ENCODE data around the gene SMIM41.

Gene SMIM41

GRCh38 chr12:52139579-52140062 lies 60.1 kb downstream of the SMIM41 start:
- H3K4me3 ChIP-seq (ENCODE audit: low read length): no peak overlapping the region
- no peaks in the 10 kb centered on the region for H3K36me3 ChIP-seq (ENCODE audit: control insufficient read depth, low read length)
- no peaks in the 10 kb centered on the region for H4K20me1 ChIP-seq (ENCODE audit: control insufficient read depth, insufficient read depth, low read depth, low read length)
- no peaks in the 10 kb centered on the region for H3K9me2 ChIP-seq (replicated peaks; ENCODE audit: control insufficient read depth, low read length)
- peaks cover 2% of the 10 kb centered on the region; the same call in 1 of the 2 replicates for H3K27me3 ChIP-seq (ENCODE audit: control insufficient read depth, low read length)
- no peaks in the 10 kb centered on the region for H3K9me3 ChIP-seq (ENCODE audit: control insufficient read depth, insufficient read depth, low read length)
- H3K4me1 ChIP-seq (ENCODE audit: control insufficient read depth, low read length): no peaks in the 10 kb centered on the region
- no peaks in the 10 kb centered on the region for H3F3A ChIP-seq (ENCODE audit: control insufficient read depth, insufficient read depth)
- TF ChIP-seq EZH2phosphoT487 (IDR thresholded peaks at IDR 0.05; ENCODE audit: borderline replicate concordance, low read length): no peak
- TF ChIP-seq CTCF (IDR thresholded peaks at IDR 0.05; ENCODE audit: low read depth, low read length, poor library complexity, severe bottlenecking): peak; percentile 95
- H3K27ac ChIP-seq (ENCODE audit: low read depth, low read length): no peak overlapping the region
- H3K4me2 ChIP-seq (ENCODE audit: low read length): no peak overlapping the region
- H3K79me2 ChIP-seq (ENCODE audit: control insufficient read depth, low read length): no peaks in the 10 kb centered on the region

- Histone ChIP-seq H3K9me2 (replicated peaks; ENCODE audit: control insufficient read depth, low read length) (no peaks in the 10 kb centered on the region), H3K4me1 (ENCODE audit: control insufficient read depth, low read length) (no peaks in the 10 kb centered on the region), H3K4me2 (ENCODE audit: low read length) (no peak overlapping the region), H4K20me1 (ENCODE audit: control insufficient read depth, insufficient read depth, low read depth, low read length) (no peaks in the 10 kb centered on the region), H3K27me3 (ENCODE audit: control insufficient read depth, low read length) (peaks cover 2% of the 10 kb centered on the region; the same call in 1 of the 2 replicates), H3K27ac (ENCODE audit: low read depth, low read length) (no peak overlapping the region), H3K9me3 (ENCODE audit: control insufficient read depth, insufficient read depth, low read length) (no peaks in the 10 kb centered on the region), H3K36me3 (ENCODE audit: control insufficient read depth, low read length) (no peaks in the 10 kb centered on the region), H3K4me3 (ENCODE audit: low read length) (no peak overlapping the region), H3K79me2 (ENCODE audit: control insufficient read depth, low read length) (no peaks in the 10 kb centered on the region), H3F3A (ENCODE audit: control insufficient read depth, insufficient read depth) (no peaks in the 10 kb centered on the region)
- TF ChIP-seq CTCF (IDR thresholded peaks at IDR 0.05; ENCODE audit: low read depth, low read length, poor library complexity, severe bottlenecking) (no peak), EZH2phosphoT487 (IDR thresholded peaks at IDR 0.05; ENCODE audit: borderline replicate concordance, low read length) (no peak)
Measured at GRCh38 chr12:52141306-52141705, 61.8 kb downstream of the SMIM41 start.

GRCh38 chr12:52141875-52142274 lies 62.4 kb downstream of the SMIM41 start:
- H3K79me2 ChIP-seq (ENCODE audit: control insufficient read depth, low read length): no peaks in the 10 kb centered on the region
- H3K9me2 ChIP-seq (replicated peaks; ENCODE audit: control insufficient read depth, low read length): no peaks in the 10 kb centered on the region
- TF ChIP-seq EZH2phosphoT487 (IDR thresholded peaks at IDR 0.05; ENCODE audit: borderline replicate concordance, low read length): no peak
- TF ChIP-seq CTCF (IDR thresholded peaks at IDR 0.05; ENCODE audit: low read depth, low read length, poor library complexity, severe bottlenecking): no peak
- H3K27ac ChIP-seq (ENCODE audit: low read depth, low read length): no peak overlapping the region
- no peaks in the 10 kb centered on the region for H3K9me3 ChIP-seq (ENCODE audit: control insufficient read depth, insufficient read depth, low read length)
- H3K36me3 ChIP-seq (ENCODE audit: control insufficient read depth, low read length): no peaks in the 10 kb centered on the region
- no peak overlapping the region for H3K4me3 ChIP-seq (ENCODE audit: low read length)
- H3F3A ChIP-seq (ENCODE audit: control insufficient read depth, insufficient read depth): no peaks in the 10 kb centered on the region
- H3K4me2 ChIP-seq (ENCODE audit: low read length): no peak overlapping the region
- H4K20me1 ChIP-seq (ENCODE audit: control insufficient read depth, insufficient read depth, low read depth, low read length): no peaks in the 10 kb centered on the region
- no peaks in the 10 kb centered on the region for H3K4me1 ChIP-seq (ENCODE audit: control insufficient read depth, low read length)
- no peaks in the 10 kb centered on the region; the same call in 1 of the 2 replicates for H3K27me3 ChIP-seq (ENCODE audit: control insufficient read depth, low read length)

Measured in DOHH2 (cell line).